GM19324 (cell line): ENCODE data around the gene LYPD1.
"Not testable (repeated sequence)": the region's sequence is repeated elsewhere in the genome, so short reads cannot be mapped to it uniquely, and the experiment has no call there.

Experiments
- ATAC-seq: cut with Tn5 transposase; IDR thresholded peaks from one replicate; pipeline ENCODE4 v1.9.1; 2021; ENCODE audit warnings: mild to moderate bottlenecking, moderate library complexity; ENCODE audit not compliant: unreplicated experiment, low FRiP score

The LYPD1 gene

GRCh38 chr2:132669908-132670495 is at the start of gene LYPD1:
Gene LYPD1 (minus strand): TSS chr2:132670205. CDS start chr2:132669932, 273 bp downstream.
- no peak for ATAC-seq

- no peak for ATAC-seq
Measured at GRCh38 chr2:132719480-132719879, 49.5 kb upstream of the LYPD1 start.

- no peak for ATAC-seq
Measured at GRCh38 chr2:132716954-132717353, 46.9 kb upstream of the LYPD1 start.

- ATAC-seq = no peak
Measured at GRCh38 chr2:132715386-132716351, 45.7 kb upstream of the LYPD1 start.

- no peak for ATAC-seq
Measured at GRCh38 chr2:132703396-132703795, 33.4 kb upstream of the LYPD1 start.

- no peak for ATAC-seq
Measured at GRCh38 chr2:132701810-132702209, 31.8 kb upstream of the LYPD1 start.

GRCh38 chr2:132699802-132700201 is 29.8 kb upstream of the LYPD1 start:
- not testable (repeated sequence) for ATAC-seq

GRCh38 chr2:132698347-132698746 is 28.3 kb upstream of the LYPD1 start:
- not testable (repeated sequence) for ATAC-seq

GRCh38 chr2:132697556-132698205 is 27.7 kb upstream of the LYPD1 start:
- no peak for ATAC-seq

GRCh38 chr2:132692816-132693215 is 22.8 kb upstream of the LYPD1 start:
- ATAC-seq = no peak

GRCh38 chr2:132691556-132691955 is 21.6 kb upstream of the LYPD1 start:
- no peak for ATAC-seq

GRCh38 chr2:132690664-132691303 is 20.8 kb upstream of the LYPD1 start:
- ATAC-seq = no peak

- no peak for ATAC-seq
Measured at GRCh38 chr2:132681766-132682165, 11.8 kb upstream of the LYPD1 start.

GRCh38 chr2:132680544-132680943 is 10.5 kb upstream of the LYPD1 start:
- no peak for ATAC-seq

- no peak for ATAC-seq
Measured at GRCh38 chr2:132678483-132678882, 8.5 kb upstream of the LYPD1 start.

- no peak for ATAC-seq
Measured at GRCh38 chr2:132677661-132678060, 7.7 kb upstream of the LYPD1 start.

GRCh38 chr2:132676999-132677398 is 7.0 kb upstream of the LYPD1 start:
- ATAC-seq = no peak

- no peak for ATAC-seq
Measured at GRCh38 chr2:132671151-132671835, 1.3 kb upstream of the LYPD1 start.

GRCh38 chr2:132670496-132671150 is 618 bp upstream of the LYPD1 start:
- ATAC-seq = no peak
